Measurements from ENCODE around the gene MTFP1.
"Not testable (repeated sequence)": the region's sequence is repeated elsewhere in the genome, so short reads cannot be mapped to it uniquely, and the experiment has no call there.

MTFP1 gene

GRCh38 chr22:30402766-30403104 is 22.8 kb upstream of the MTFP1 start:
- DNase-seq: not testable (repeated sequence)

- DNase-seq: no peak
Observed at GRCh38 chr22:30404307-30404706, 21.3 kb upstream of the MTFP1 start.

DNA sequence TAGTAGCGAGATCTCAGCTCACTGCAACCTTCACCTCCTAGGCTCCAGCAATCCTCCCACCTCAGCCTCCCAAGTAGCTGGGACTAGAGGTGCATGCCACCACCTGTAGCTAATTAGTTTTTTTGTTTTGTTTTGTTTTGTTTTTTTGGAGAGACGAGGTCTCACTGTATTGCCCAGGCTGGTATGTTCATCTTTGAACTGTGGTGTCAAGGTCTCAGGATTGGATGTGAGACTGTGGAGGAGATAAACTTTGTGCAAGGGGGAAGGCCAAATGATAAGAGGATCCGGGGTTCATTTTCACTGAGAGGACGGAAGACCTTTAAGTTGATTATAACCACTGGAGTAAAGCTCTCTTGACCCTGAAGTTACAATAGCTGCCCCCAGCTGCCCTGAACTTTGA is 19.8 kb upstream of the MTFP1 start:
- DNase-seq: no peak

- DNase-seq: no peak
Observed at GRCh38 chr22:30406400-30406799, 19.2 kb upstream of the MTFP1 start.

- no peak for DNase-seq
Observed at GRCh38 chr22:30408388-30409102, 17.0 kb upstream of the MTFP1 start.

DNA sequence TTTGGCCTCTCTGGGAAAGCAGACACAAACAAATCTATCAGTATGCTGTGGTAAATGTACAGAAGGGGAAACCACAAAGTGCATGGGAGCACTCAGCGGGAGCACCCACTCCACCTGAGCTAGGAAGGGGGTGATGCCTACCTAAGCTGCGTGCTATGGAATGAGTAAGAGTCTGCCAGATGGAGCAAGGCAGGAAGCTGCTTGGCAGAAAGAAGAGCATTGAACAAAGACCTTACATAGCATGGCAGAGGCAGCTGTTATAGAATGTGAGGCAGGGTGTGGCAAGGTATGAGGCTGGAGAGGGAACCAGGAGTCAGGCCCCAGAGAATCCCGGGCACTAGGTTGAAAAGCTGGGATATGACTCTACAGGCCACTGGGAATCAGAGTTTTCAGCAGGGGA is 13.8 kb upstream of the MTFP1 start:
- no peak for DNase-seq

DNA sequence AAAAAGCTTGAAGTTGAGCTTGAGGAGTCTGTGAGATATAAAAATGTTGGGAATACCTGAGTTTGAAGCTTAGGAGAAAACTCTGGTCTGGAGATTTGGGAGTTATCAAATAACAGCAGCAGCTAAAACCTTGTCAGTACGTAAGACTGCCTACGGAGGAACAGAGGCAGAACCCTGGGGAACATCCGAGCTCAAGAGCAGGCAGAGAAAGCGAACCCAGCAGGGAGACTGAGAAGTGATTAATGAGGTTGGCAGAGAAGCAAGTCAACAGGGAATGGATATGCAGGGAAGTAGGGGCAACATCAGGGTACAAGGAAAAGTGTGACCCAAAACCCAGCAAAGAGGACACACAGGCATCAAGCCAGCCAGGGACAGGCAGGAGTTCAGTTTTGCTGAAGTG is 12.6 kb upstream of the MTFP1 start:
- DNase-seq: no peak

GRCh38 chr22:30413745-30414524 is 11.6 kb upstream of the MTFP1 start:
- no peak for DNase-seq

DNA sequence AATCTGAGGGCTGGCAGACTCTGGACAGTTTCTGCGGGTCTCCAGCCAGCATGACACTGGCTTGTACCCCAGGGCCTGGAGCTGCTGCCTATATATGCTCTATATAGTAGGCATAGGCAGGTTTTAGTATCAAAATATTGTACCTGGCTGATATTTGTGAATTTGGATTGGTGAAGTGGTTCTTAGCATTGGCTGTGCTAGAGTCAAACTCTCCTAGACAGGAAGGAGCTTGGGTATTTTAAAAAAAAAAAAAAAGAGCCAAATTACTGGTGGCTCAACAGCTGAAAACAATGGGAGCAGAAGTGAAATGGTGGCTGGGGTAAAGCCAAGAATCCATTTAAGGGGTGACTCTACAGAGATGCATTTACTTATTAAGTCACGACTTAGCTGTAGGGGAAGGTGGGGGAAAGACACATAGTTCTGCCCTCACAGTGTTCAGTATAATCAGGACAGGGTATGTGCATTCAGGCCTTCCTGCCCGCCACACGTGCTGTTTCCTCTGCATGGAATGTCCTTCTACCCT is 11.0 kb upstream of the MTFP1 start:
- no peak for DNase-seq

DNA sequence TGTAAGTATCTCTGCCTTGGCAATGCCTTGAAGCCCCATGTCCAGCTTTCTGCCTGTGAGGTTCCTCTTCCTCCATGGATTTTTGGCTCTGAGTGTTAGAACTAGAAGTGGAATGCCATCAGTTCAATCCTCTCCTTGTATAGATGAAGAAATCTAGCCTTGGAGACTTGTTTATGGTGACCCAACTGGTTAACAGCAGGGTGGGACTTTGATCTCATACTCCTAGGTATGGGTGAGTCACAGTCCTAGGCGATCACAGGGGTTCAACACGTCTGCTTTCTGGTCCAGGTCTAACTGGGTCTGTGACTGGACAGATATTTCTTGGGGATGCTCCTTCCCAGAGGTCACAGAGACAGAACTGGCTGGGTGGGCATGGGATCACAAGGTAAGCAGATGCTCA is 9.2 kb upstream of the MTFP1 start:
- no peak for DNase-seq

DNA sequence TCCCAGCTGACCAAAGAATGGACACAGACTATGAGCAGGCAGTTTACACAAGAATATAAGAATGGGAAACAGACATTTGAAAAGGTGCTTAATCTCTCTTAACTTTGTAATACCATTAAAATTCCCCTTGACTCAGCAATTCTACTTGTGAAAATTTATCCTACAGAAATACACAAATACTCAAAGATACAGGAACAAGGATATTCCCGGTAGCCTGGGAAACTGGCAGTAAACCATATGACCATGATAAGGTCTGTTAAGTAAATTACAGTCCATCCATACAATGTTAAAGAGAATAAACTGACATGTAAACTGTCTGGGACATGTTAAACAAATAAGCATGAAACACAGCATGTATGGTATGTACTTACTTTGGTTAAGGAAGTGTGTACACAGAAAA is 8.7 kb upstream of the MTFP1 start:
- no peak for DNase-seq

DNA sequence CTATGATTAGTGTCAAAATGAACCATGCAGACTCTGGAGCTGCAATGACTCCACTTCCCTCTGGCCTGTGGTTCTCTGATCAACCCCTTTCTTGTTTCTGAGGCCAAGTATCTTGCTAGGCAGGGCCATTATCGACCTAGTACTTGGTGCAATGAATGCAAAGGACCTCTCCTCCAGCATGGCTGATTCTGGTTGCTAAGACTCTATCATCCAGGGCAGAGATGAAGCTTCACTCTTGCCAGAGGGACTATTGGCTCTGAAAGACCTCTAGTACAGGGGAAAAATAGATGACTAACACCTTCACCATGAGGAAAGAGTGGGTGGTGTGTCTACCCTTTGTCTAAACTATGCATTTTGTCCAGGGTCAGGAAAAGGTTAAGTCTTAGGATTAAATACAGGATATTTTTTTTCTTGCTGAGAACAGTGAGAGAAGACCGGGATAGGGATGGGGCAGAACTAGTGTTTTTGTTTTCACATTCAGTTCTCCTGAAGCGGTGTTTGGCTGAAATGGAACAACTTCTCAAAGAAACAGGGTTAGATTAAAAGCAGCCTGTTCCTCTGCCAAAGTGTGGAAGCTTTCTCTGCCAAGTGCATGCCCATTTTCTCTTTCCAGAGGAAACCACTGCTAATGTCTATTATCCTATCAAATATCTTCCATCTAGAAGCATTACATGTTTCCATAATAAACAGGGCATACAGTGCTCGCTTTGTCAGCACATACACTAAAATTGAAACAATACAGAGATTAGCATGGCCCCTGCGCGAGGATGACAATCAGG is 5.0 kb upstream of the MTFP1 start:
- DNase-seq: no peak

- no peak for DNase-seq
Observed at GRCh38 chr22:30421695-30422480, 3.7 kb upstream of the MTFP1 start.

DNA sequence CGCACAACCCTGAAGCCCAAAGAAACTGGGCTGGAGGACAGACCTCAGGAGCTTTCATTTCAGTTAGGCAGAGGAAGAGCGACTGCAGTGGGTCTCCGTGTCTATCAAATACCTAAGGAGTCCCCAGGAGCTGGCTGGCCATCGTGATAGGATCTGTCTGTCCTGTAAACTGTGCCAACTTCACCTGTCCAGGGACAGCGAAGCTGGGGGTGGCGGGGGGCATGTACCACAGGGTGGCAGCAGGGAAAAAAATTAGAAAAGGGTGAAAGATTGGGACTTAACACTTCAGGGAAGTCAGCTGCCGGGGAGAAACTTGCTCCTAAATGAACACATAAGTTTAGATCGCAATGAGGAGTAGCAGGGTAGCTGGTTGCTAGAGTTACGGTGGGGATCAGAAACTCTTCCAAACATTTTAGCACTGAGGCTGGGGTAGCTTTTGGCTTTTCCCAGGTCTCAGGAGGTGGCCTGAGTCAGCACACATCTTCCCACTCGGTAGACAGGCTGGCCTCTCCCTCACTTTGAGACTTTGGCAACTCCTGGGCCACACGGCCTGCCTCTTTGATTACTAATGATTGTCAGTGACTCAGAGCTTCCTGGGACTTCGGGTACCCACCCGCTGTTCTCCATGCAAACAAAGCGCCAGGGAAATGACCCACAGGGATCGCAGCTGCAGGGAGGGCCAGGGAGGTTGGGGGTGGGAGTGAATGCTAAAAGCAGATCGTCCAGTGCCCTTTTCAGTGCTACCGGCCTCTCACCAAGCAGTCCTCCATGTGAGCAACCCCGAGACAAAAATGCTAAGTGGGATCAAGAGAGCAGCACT is 2.9 kb upstream of the MTFP1 start:
- peak; percentile 68 for DNase-seq

- peak; percentile 80 for DNase-seq
Observed at GRCh38 chr22:30423301-30423958, 2.1 kb upstream of the MTFP1 start.

DNA sequence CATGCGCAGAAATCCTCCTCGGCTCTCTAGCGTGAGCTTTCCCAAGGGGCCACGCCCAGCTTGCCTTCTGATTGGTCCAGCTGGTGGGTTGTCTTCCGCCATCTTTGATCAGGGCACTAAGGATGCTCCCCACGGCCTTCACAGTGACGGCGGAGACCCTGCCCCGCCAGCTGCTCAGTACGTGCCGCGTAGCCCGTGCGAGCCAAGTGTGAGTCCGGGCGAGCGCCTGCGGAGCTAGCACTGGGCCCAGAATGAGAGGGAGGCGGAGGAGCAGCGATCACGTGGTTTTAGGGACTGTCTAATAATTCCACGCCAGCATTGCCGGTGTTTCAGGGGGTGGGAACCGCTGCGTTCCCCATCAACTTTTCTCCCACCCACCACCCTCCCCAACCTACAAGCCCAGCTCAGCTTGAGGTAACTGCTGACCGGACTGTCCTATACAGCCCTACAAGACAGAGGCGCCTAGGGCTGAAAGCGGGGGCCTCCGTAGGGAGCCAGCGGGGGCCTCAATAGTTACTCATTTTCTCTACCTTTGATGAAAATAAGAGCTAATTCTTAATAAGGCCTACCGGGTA is 1.5 kb upstream of the MTFP1 start:
- DNase-seq: peak; percentile 99

- peak; percentile 44 for DNase-seq
Observed at GRCh38 chr22:30424534-30425326, 838 bp upstream of the MTFP1 start.

GRCh38 chr22:30425327-30425615 is 297 bp upstream of the MTFP1 start:
- no peak for DNase-seq

DNA sequence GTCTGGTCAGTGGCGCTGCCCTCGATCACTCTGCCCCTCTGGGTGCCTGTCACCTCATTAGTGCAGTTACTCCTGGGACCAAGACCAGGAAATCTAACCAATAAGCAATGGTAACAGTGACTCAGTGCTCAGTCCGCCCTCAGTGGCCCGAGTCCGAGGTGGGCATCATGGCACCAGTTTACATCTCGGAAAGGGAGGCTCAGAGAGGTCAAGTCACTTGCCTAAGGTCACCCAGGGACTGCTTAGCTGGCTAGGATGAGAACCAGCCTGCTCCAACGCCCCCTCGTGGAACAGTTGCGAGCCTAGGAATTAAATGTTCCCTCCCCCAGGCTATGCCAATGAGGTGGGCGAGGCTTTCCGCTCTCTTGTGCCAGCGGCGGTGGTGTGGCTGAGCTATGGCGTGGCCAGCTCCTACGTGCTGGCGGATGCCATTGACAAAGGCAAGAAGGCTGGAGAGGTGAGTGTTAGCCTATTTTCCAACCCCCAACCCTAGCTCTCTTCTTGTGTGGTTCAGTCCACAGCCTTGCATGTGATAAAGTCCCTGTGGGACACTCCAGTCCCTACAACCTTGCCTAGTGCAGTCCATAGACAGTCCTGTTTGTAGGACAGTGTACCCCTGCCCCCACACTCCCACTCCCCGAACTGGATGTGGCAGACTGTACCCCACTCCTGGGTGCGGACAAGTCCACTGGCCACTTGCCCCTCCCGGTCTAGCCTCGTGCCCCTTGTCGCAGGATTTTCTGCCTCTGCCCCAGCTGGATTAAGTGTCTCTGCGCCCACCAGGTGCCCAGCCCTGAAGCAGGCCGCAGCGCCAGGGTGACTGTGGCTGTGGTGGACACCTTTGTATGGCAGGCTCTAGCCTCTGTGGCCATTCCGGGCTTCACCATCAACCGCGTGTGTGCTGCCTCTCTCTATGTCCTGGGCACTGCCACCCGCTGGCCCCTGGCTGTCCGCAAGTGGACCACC is 1.1 kb downstream of the MTFP1 start:
- peak; percentile 93 for DNase-seq
